ENCODE data around the gene ME1. TPM values are rescaled to one million over a fixed set of nuclear protein-coding genes. Genes with fewer than 3 reads are reported as not detected.
A peak's percentile ranks its signal among the peaks of the same experiment; 100 is the strongest.
"Not testable (repeated sequence)": the region's sequence is repeated elsewhere in the genome, so short reads cannot be mapped to it uniquely, and the experiment has no call there.

ME1 gene
- polyA plus RNA-seq, 3 donors: 1.5 to 2.7 (median 2.3) TPM

- DNase-seq: no peak
Measured at GRCh38 chr6:83433177-83433576, 2.3 kb upstream of the ME1 start.

GRCh38 chr6:83432636-83433035, 1.8 kb upstream of the ME1 start:
- DNase-seq: no peak

- DNase-seq: no peak
Measured at GRCh38 chr6:83431545-83432155, 799 bp upstream of the ME1 start.

- peak; percentile 28 for DNase-seq
Measured at GRCh38 chr6:83429857-83430610, 817 bp downstream of the ME1 start.

GRCh38 chr6:83429269-83429668, 1.6 kb downstream of the ME1 start:
- DNase-seq: no peak

- DNase-seq: no peak
Measured at GRCh38 chr6:83424392-83425018, 6.3 kb downstream of the ME1 start.

- peak; percentile 45 for DNase-seq
Measured at GRCh38 chr6:83417880-83418663, 12.8 kb downstream of the ME1 start.

- DNase-seq: no peak
Measured at GRCh38 chr6:83413068-83413467, 17.8 kb downstream of the ME1 start.

- no peak for DNase-seq
Measured at GRCh38 chr6:83411731-83412130, 19.1 kb downstream of the ME1 start.

- DNase-seq: no peak
Measured at GRCh38 chr6:83403191-83403590, 27.7 kb downstream of the ME1 start.

GRCh38 chr6:83389606-83390005, 41.2 kb downstream of the ME1 start:
- DNase-seq: no peak

- no peak for DNase-seq
Measured at GRCh38 chr6:83385473-83385872, 45.4 kb downstream of the ME1 start.

GRCh38 chr6:83384751-83385150, 46.1 kb downstream of the ME1 start:
- DNase-seq: no peak

GRCh38 chr6:83381949-83382348, 48.9 kb downstream of the ME1 start:
- no peak for DNase-seq

- DNase-seq: no peak
Measured at GRCh38 chr6:83378621-83379388, 52.0 kb downstream of the ME1 start.

- DNase-seq: no peak
Measured at GRCh38 chr6:83371423-83371822, 59.4 kb downstream of the ME1 start.

- DNase-seq: no peak
Measured at GRCh38 chr6:83370567-83370966, 60.3 kb downstream of the ME1 start.

- DNase-seq: no peak
Measured at GRCh38 chr6:83369692-83370091, 61.2 kb downstream of the ME1 start.

- no peak for DNase-seq
Measured at GRCh38 chr6:83368577-83368976, 62.3 kb downstream of the ME1 start.

GRCh38 chr6:83367104-83367503, 63.7 kb downstream of the ME1 start:
- no peak for DNase-seq

- DNase-seq: no peak
Measured at GRCh38 chr6:83365931-83366330, 64.9 kb downstream of the ME1 start.

GRCh38 chr6:83362349-83362748, 68.5 kb downstream of the ME1 start:
- not testable (repeated sequence) for DNase-seq
